ENCODE results near the gene TMEM223. TPM values are rescaled to one million over a fixed set of nuclear protein-coding genes. Genes with fewer than 3 reads are reported as not detected.

TMEM223 gene
- total RNA-seq, 1 experiment from 2014 or later = 22.2 TPM

DNA sequence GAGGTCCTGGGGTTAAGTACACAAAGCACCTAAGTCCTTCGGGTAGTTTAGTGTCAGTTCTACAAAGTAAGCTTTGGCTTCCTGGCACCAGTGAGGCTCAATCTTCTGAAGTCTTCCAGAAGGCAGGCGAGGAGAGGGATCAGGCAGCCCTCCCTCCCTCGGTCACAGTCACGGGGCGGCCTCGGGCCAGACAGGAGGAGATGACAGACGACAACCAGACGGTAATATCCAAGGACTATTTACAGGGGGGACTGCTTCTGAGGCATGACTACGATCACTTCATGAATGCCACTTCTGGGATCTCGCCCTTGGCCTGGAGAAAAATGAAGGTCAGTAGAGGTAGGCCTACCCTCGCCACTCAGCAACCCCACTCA lies 383 bp upstream of the TMEM223 start:
- Mint-ChIP-seq H3K9me3 (no peaks in the 10 kb centered on the region; a peak in 1 of 5 replicates), H3K36me3 (ENCODE audit: insufficient read depth in 1 of 3, low read depth in 3 of 3) (peaks cover 43 to 85% (median 63%) of the 10 kb centered on the region in 3 experiments), H3K27ac (peak overlapping the region in 2 of 3 experiments; percentile 85 to 86; a peak in 5 of 7 replicates), H3K4me1 (peaks cover 24 to 30% of the 10 kb centered on the region in 2 experiments), H3K4me3 (peak overlapping the region; percentile 89 to 94), H3K27me3 (ENCODE audit: low read depth) (no peaks in the 10 kb centered on the region; the same call in 1 of the 2 replicates)
- Histone ChIP-seq H3K4me2 (ENCODE audit: insufficient read depth, insufficient read length, low read length) (peak overlapping the region; percentile 74), H3K9ac (ENCODE audit: extremely low read depth, insufficient read length, low read length) (no peak overlapping the region), H2BK12ac (ENCODE audit: insufficient read length, low read depth, low read length) (no peak overlapping the region), H3K23me2 (ENCODE audit: insufficient read length, low read depth, low read length, poor library complexity, severe bottlenecking) (peaks cover 4% of the 10 kb centered on the region), H4K91ac (ENCODE audit: insufficient read length, low read depth, low read length) (no peak overlapping the region), H2BK20ac (ENCODE audit: low read depth, low read length, poor library complexity, severe bottlenecking) (no peak overlapping the region), H2BK15ac (ENCODE audit: low read depth, low read length) (no peak overlapping the region; the same call in 1 of the 2 replicates), H2BK120ac (ENCODE audit: low read depth, low read length, poor library complexity, severe bottlenecking) (no peak overlapping the region), H4K20me1 (ENCODE audit: control insufficient read depth, insufficient read depth, insufficient read length) (no peaks in the 10 kb centered on the region), H3K79me2 (ENCODE audit: insufficient read depth, low read length) (no peaks in the 10 kb centered on the region; the same call in 1 of the 2 replicates), H3K9me3 (ENCODE audit: control insufficient read depth, low read depth, low read length) (no peaks in the 10 kb centered on the region), H3K18ac (ENCODE audit: insufficient read length, low read depth, low read length) (no peak overlapping the region), H3K14ac (ENCODE audit: insufficient read depth, low read length) (no peak overlapping the region), H4K8ac (replicated peaks; ENCODE audit: insufficient read length, low read depth, low read length) (no peak overlapping the region), H3K27me3 (ENCODE audit: insufficient read depth, low read length) (no peaks in the 10 kb centered on the region), H4K5ac (ENCODE audit: insufficient read length, low read depth, low read length) (no peak overlapping the region), H3K79me1 (ENCODE audit: insufficient read depth, low read depth, low read length, poor library complexity, severe bottlenecking) (no peaks in the 10 kb centered on the region), H2BK5ac (ENCODE audit: insufficient read length, low read length) (no peak overlapping the region), H2AK5ac (ENCODE audit: insufficient read length, low read length) (no peak overlapping the region), H3K23ac (ENCODE audit: insufficient read length, low read depth, low read length) (no peak overlapping the region), H3K56ac (ENCODE audit: insufficient read length, low read depth, low read length) (no peak overlapping the region), H3K4ac (ENCODE audit: low read depth, low read length) (no peak overlapping the region), H3K27ac (ENCODE audit: insufficient read length, low read depth, low read length) (no peak overlapping the region), H3K4me1 (ENCODE audit: insufficient read depth, low read length) (no peaks in the 10 kb centered on the region), H3T11ph (ENCODE audit: low read length) (no peak overlapping the region), H2AFZ (ENCODE audit: low read length) (no peak overlapping the region)
- TF ChIP-seq, protein P1, sequence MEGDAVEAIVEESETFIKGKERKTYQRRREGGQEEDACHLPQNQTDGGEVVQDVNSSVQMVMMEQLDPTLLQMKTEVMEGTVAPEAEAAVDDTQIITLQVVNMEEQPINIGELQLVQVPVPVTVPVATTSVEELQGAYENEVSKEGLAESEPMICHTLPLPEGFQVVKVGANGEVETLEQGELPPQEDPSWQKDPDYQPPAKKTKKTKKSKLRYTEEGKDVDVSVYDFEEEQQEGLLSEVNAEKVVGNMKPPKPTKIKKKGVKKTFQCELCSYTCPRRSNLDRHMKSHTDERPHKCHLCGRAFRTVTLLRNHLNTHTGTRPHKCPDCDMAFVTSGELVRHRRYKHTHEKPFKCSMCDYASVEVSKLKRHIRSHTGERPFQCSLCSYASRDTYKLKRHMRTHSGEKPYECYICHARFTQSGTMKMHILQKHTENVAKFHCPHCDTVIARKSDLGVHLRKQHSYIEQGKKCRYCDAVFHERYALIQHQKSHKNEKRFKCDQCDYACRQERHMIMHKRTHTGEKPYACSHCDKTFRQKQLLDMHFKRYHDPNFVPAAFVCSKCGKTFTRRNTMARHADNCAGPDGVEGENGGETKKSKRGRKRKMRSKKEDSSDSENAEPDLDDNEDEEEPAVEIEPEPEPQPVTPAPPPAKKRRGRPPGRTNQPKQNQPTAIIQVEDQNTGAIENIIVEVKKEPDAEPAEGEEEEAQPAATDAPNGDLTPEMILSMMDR (conservative IDR thresholded peaks at IDR 0.05) = no peak
- peak; percentile 52 for DNase-seq
- whole genome bisulfite sequencing (ENCODE audit: extremely low coverage, insufficient read length, low lambda C conversion rate) = no CpG with 5 or more reads among the region's 11 CpGs

Measured in H9 (cell line).